22Rv1 (cell line): ENCODE data around the gene SLC12A5.

ENCODE experiments used
- CTCF ChIP-seq: fragments of 450-650 bp; IDR thresholded peaks from 2 replicates; pipeline ENCODE4 v1.5.1; 2017; ENCODE audit warnings: mild to moderate bottlenecking
- ZFX ChIP-seq: fragments of 450-650 bp; IDR thresholded peaks from 2 replicates; pipeline ENCODE4 v1.6.1; 2017; ENCODE audit warnings: antibody characterized with exemption, borderline replicate concordance

DNA sequence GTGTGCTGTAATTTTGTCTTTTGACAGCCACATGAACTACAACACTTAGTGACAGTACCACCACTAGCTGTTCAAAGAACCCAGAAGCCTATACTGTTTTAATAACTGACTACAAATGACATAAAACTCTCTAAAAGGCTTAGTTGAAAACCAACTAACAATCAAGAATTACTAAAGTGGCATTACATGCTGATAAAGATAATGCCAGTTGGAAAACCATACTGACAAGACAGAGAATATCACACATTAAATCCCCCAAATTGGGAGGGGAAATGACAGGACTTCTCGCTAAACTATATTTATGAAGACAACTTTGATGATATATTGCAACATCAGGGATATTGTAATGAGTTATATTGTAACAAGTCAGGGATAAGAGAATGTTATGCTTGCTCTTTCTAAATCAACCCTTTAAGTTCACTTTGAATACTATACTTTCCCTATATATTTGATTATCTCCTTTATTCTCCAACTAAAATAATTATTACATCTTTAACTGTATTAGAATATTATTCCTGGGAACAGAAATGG, 54.6 kb downstream of the SLC12A5 start:
- TF ChIP-seq CTCF (no peak), ZFX (no peak)
